ENCODE results near the gene GAB4. TPM values are rescaled to one million over a fixed set of nuclear protein-coding genes. Genes with fewer than 3 reads are reported as not detected.
"Not testable (repeated sequence)": the region's sequence is repeated elsewhere in the genome, so short reads cannot be mapped to it uniquely, and the experiment has no call there.

The GAB4 gene
- total RNA-seq, 4 donors from 2014 or later, result not detected

DNA sequence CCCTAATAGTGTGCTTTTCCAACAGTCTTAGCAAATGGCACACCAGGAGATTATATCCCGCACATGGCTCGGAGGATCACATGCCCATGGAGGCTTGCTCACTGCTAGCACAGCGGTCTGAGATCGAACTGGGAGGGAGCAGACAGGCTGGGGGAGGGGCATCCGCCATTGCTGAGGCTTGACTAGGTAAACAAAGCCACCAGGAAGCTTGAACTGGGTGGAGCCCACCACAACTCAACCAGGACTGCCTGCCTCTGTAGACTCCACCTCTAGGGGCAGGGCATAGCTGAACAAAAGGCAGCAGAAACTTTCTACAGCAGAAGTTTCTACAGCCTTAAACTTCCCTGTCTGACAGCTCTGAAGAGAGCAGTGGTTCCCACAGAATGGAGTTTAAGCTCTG, 16.4 kb upstream of the GAB4 start:
- DNase-seq; ATAC-seq; H3K4me3 ChIP-seq; in situ Hi-C loops (cut with MboI; ENCODE audit: low sequenced_read_pairs in 4 of 4); H3K36me3 ChIP-seq; H3K4me1 ChIP-seq; H3K27ac ChIP-seq; H3K27me3 ChIP-seq; H3K9me3 ChIP-seq; intact Hi-C loops (cut with DNase I; ENCODE audit: low total_unique reads): not testable (repeated sequence)

DNA sequence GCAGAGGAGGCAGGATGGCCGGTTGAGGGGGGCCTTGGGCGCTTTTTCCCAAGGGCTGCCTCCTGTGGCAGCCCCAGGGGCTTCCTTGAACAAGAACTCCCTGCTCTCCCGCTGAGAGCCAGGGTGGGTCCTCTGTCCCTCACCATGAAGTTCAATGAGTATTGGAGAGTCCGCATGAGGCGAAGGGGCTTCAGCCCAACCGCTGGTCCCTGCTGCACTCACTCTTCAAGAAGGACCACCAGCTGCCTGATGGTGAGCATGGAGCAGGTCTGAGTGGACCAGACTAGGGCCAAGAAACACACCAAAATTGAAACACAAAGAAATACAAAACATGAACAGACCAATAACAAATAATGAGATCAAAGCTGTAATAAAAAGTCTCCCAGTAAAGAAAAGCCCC, 7.5 kb upstream of the GAB4 start:
- H3K4me3 ChIP-seq; H3K27me3 ChIP-seq; in situ Hi-C loops (cut with MboI; ENCODE audit: low sequenced_read_pairs in 4 of 4); intact Hi-C loops (cut with DNase I; ENCODE audit: low total_unique reads); DNase-seq; H3K9me3 ChIP-seq; H3K27ac ChIP-seq; ATAC-seq; H3K36me3 ChIP-seq; H3K4me1 ChIP-seq: not testable (repeated sequence)

DNA sequence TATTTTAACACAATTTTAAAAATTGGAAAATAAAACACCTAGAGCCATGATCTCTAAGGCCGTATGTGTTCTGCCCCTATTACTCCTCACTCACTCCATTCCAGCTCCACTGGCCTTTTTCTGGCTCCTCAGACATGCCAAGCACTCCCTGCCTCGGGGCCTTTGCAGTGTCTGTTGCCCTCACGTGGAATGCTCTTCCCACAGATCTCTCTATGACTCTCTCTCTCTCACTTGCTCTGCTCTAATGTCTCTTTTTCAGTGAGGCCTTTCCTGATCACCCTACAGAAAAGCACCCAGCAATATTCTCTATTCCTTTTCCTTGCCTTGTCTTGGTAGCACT, 6.0 kb upstream of the GAB4 start:
- ATAC-seq; H3K27me3 ChIP-seq; H3K36me3 ChIP-seq; H3K9me3 ChIP-seq; H3K4me3 ChIP-seq; in situ Hi-C loops (cut with MboI; ENCODE audit: low sequenced_read_pairs in 4 of 4); DNase-seq; H3K4me1 ChIP-seq; H3K27ac ChIP-seq; intact Hi-C loops (cut with DNase I; ENCODE audit: low total_unique reads): not testable (repeated sequence)

DNA sequence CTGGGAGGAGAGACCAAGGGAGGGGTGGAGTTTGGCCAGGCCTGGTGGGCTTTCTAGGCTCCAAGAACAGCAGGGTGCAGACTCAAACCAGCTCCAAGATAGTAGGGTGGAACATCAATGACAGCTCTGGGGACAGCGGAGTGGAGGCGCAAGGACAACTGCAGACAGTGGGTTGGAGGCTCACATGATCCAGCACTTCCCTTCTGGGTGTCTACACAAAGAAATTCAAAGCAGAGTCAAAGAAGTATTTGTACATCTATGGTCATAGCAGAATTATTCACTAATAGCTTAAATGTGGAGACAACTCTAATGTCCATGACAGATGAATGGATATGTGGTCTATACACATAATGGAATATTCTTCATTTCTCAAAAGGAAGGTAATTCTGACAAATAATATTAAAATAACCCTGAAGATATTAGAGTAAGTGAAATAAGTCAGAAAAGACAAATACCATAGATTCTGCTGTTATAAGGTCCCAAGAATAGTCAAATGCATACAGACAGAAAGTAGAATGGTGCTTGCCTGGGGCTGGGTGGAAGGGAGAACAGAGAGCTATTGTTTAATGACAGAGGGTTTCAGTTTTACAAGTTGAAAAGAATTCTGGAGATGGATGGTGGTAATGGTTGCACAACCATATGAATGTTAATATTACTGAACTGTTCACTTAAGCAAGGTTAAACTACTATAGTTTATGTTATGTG, 5.5 kb upstream of the GAB4 start:
- no peaks in the 10 kb centered on the region for H3K27me3 ChIP-seq
- H3K4me1 ChIP-seq, result no peaks in the 10 kb centered on the region
- intact Hi-C loops (cut with DNase I; ENCODE audit: low total_unique reads), result no loop called here
- H3K36me3 ChIP-seq, result no peaks in the 10 kb centered on the region
- in situ Hi-C loops (cut with MboI; ENCODE audit: low sequenced_read_pairs in 4 of 4), result no loop called here
- H3K27ac ChIP-seq, result no peak overlapping the region
- H3K4me3 ChIP-seq, result no peak overlapping the region
- TF ChIP-seq, protein P1, sequence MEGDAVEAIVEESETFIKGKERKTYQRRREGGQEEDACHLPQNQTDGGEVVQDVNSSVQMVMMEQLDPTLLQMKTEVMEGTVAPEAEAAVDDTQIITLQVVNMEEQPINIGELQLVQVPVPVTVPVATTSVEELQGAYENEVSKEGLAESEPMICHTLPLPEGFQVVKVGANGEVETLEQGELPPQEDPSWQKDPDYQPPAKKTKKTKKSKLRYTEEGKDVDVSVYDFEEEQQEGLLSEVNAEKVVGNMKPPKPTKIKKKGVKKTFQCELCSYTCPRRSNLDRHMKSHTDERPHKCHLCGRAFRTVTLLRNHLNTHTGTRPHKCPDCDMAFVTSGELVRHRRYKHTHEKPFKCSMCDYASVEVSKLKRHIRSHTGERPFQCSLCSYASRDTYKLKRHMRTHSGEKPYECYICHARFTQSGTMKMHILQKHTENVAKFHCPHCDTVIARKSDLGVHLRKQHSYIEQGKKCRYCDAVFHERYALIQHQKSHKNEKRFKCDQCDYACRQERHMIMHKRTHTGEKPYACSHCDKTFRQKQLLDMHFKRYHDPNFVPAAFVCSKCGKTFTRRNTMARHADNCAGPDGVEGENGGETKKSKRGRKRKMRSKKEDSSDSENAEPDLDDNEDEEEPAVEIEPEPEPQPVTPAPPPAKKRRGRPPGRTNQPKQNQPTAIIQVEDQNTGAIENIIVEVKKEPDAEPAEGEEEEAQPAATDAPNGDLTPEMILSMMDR (IDR thresholded peaks at IDR 0.05 in 4 of 5, conservative IDR thresholded peaks at IDR 0.05 in 1 of 5), result no peak
- no peak for TF ChIP-seq POLR2A (IDR thresholded peaks at IDR 0.05)
- no peaks in the 10 kb centered on the region for H3K9me3 ChIP-seq
- DNase-seq, result no peak
- ATAC-seq, result no peak

DNA sequence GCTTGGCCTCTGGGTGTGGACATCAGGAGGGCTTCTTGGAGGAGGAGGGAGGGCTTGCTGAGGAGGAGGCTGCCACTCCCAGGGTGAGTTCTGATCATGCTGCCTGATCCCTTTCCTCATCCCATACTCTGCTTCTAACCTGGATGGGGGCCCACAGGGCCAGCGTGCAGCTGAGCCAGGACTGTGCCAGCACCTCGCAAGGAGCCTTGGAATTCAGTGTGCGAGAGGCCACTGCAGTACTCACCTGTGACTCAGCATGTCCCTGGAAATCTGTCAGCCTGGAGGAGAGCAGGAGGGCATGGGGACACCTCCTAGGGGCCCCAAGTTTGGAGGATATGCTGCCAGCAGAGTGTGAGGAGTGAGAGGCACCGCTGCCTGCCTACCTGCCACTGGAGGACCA, 4.2 kb upstream of the GAB4 start:
- intact Hi-C loops (cut with DNase I; ENCODE audit: low total_unique reads) (no loop called here), in situ Hi-C loops (cut with MboI; ENCODE audit: low sequenced_read_pairs in 4 of 4) (no loop called here)
- TF ChIP-seq POLR2A (IDR thresholded peaks at IDR 0.05), result no peak
- TF ChIP-seq, protein P1 (IDR thresholded peaks at IDR 0.05 in 4 of 5, conservative IDR thresholded peaks at IDR 0.05 in 1 of 5), result no peak
- Histone ChIP-seq H3K4me3 (no peak overlapping the region), H3K4me1 (no peaks in the 10 kb centered on the region), H3K9me3 (no peaks in the 10 kb centered on the region), H3K27ac (no peak overlapping the region), H3K27me3 (peaks cover 3 to 7% (median 7%) of the 10 kb centered on the region in 3 donors), H3K36me3 (no peaks in the 10 kb centered on the region)
- DNase-seq (no peak), ATAC-seq (no peak)

DNA sequence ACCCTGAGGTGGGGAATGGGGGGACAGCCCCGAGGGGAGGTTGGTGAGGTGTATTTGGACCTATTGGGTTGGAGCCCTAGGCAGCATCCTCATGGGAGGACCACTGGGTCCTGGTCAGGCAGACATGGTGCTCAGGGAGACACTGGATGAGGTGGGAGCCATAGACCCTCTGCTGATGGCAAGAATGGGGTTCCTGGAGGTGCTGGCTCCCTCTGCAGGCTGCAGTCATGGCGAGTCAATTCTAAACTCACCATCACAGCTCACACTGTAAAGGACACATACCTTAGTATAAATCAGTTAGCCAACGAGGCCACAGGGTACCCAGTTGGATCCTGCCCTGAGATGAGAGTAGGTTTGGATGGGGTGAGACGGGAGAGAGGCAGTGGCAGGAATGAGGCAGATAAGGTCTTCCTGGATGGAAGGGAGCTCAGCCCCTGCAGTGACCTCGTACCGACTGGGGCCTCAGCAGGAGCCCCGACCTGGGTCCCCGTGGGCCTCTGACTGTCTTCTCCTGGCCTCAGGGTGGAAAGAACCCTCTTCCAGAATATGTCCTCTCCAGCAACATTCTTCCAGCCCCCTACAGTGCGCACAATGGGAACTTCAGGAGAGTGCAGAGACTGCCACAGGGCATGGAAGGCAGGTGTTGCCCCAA, 1.7 kb upstream of the GAB4 start:
- Histone ChIP-seq H3K4me3 (no peak overlapping the region), H3K27ac (no peak overlapping the region), H3K4me1 (no peaks in the 10 kb centered on the region), H3K27me3 (peaks cover 3 to 17% (median 10%) of the 10 kb centered on the region in 3 donors), H3K9me3 (no peaks in the 10 kb centered on the region), H3K36me3 (no peaks in the 10 kb centered on the region)
- intact Hi-C loops (cut with DNase I; ENCODE audit: low total_unique reads) (no loop called here), in situ Hi-C loops (cut with MboI; ENCODE audit: low sequenced_read_pairs in 4 of 4) (no loop called here)
- TF ChIP-seq, protein P1 (IDR thresholded peaks at IDR 0.05 in 4 of 5, conservative IDR thresholded peaks at IDR 0.05 in 1 of 5), result no peak
- no peak for TF ChIP-seq POLR2A (IDR thresholded peaks at IDR 0.05)
- ATAC-seq, result no peak
- DNase-seq, result no peak
